ENCODE results near the gene TDRD7. TPM values are rescaled to one million over a fixed set of nuclear protein-coding genes. Genes with fewer than 3 reads are reported as not detected.

TDRD7 gene
- polyA plus RNA-seq, 1 donor from 2014 or later, result 9.7 TPM

- Histone ChIP-seq H3F3A (ENCODE audit: insufficient read depth, low read length, poor library complexity, severe bottlenecking) (no peaks in the 10 kb centered on the region), H3K79me2 (replicated peaks; ENCODE audit: insufficient read depth, low read length) (no peaks in the 10 kb centered on the region), H4K20me1 (ENCODE audit: insufficient read depth) (no peaks in the 10 kb centered on the region), H3K9me3 (ENCODE audit: low read length) (no peaks in the 10 kb centered on the region), H3K36me3 (ENCODE audit: insufficient read depth, low read length) (no peaks in the 10 kb centered on the region), H3K9ac (ENCODE audit: low read length) (peak within 1 kb of the TSS; percentile 50), H3K4me3 (ENCODE audit: low read length) (peak within 1 kb of the TSS; percentile 64), H3K27me3 (ENCODE audit: insufficient read depth, low read depth, low read length) (peaks cover 59% of the 10 kb centered on the region), H3K27ac (ENCODE audit: low read length) (no peak within 1 kb of the TSS), H3K9me2 (ENCODE audit: insufficient read depth, low read length) (no peaks in the 10 kb centered on the region), H3K4me2 (ENCODE audit: low read length) (no peak within 1 kb of the TSS), H2AFZ (ENCODE audit: low read depth, low read length) (no peak within 1 kb of the TSS)
- TF ChIP-seq POLR2AphosphoS5 (IDR thresholded peaks at IDR 0.05) (peak; percentile 88), TAF1 (IDR thresholded peaks at IDR 0.05; ENCODE audit: low read depth) (no peak)
Observed at GRCh38 chr9:97501177-97501971, 89.5 kb downstream of the TDRD7 start, which contains the start of gene TMOD1. TMOD1 (plus strand) TSS chr9:97501666; CDS start chr9:97524189, 22,523 bp downstream.

DNA sequence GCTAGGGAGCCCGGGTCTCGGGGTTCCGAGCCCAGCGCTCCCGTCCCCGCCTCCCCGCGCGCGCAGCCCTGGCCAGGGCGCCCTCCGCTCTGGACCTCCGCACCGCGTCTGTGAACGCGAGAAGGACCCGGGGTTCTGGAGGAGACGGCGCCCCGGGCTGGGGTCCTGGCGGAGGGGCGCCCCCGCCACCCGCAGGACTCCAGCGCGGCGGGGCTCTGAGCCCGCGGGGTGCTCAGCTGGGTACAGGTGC, 90.0 kb downstream of the TDRD7 start:
- H3K9me2 ChIP-seq (ENCODE audit: insufficient read depth, low read length), result no peaks in the 10 kb centered on the region
- no peaks in the 10 kb centered on the region for H3F3A ChIP-seq (ENCODE audit: insufficient read depth, low read length, poor library complexity, severe bottlenecking)
- H3K4me2 ChIP-seq (ENCODE audit: low read length), result no peak overlapping the region
- H3K9ac ChIP-seq (ENCODE audit: low read length), result peak overlapping the region; percentile 50
- no peaks in the 10 kb centered on the region for H3K79me2 ChIP-seq (replicated peaks; ENCODE audit: insufficient read depth, low read length)
- H3K4me3 ChIP-seq (ENCODE audit: low read length), result peak overlapping the region; percentile 64
- TF ChIP-seq, protein P1, sequence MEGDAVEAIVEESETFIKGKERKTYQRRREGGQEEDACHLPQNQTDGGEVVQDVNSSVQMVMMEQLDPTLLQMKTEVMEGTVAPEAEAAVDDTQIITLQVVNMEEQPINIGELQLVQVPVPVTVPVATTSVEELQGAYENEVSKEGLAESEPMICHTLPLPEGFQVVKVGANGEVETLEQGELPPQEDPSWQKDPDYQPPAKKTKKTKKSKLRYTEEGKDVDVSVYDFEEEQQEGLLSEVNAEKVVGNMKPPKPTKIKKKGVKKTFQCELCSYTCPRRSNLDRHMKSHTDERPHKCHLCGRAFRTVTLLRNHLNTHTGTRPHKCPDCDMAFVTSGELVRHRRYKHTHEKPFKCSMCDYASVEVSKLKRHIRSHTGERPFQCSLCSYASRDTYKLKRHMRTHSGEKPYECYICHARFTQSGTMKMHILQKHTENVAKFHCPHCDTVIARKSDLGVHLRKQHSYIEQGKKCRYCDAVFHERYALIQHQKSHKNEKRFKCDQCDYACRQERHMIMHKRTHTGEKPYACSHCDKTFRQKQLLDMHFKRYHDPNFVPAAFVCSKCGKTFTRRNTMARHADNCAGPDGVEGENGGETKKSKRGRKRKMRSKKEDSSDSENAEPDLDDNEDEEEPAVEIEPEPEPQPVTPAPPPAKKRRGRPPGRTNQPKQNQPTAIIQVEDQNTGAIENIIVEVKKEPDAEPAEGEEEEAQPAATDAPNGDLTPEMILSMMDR (IDR thresholded peaks at IDR 0.05; ENCODE audit: poor library complexity, severe bottlenecking), result no peak
- TF ChIP-seq EZH2 (IDR thresholded peaks at IDR 0.05; ENCODE audit: borderline replicate concordance, insufficient read depth, low read length, poor library complexity, severe bottlenecking), result peak; percentile 24
- H4K20me1 ChIP-seq (ENCODE audit: insufficient read depth), result no peaks in the 10 kb centered on the region
- no peak overlapping the region for H3K27ac ChIP-seq (ENCODE audit: low read length)
- no peaks in the 10 kb centered on the region for H3K9me3 ChIP-seq (ENCODE audit: low read length)
- no peaks in the 10 kb centered on the region for H3K36me3 ChIP-seq (ENCODE audit: insufficient read depth, low read length)
- no peak overlapping the region for H2AFZ ChIP-seq (ENCODE audit: low read depth, low read length)
- peaks cover 59% of the 10 kb centered on the region for H3K27me3 ChIP-seq (ENCODE audit: insufficient read depth, low read depth, low read length)

DNA sequence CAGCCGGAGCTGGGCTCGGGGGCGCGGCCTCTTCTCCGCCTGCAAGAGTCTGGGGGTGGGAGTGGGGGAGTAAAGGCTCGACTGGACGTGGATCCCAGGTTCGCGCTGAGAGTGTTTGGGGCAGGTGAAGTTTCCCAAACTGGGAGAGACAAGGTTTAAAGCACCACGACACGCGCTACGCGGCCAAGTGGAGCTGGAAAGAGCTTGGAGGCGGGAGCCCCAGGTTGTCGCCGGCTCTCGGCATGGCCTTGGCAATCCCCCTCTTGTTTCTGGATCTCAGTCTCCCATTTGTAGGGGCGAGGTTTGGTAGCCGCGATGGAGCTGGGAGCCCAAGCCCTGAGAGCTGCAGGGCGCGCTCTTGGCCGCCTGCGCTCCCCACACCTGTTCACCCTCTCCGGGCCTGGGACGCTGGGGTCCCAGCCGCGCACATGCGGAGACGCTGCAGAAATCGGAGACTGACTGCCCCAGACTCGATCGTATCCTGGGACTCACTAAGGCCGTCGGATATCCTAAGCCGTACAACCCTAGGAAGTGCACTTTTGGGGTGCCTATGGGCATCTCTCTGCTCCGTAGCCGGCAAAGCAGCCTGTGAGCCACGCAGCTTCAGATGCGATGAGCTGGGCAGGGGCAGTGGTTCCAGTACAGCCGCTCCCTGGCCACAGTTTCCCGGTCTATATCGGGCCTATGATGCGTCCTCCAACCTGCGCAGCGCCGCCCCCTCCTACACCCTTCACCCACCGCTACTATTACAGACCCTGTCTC, 90.5 kb downstream of the TDRD7 start:
- no peaks in the 10 kb centered on the region for H3K79me2 ChIP-seq (replicated peaks; ENCODE audit: insufficient read depth, low read length)

More for the DNA sequence above, 90.5 kb downstream of the TDRD7 start:
- Histone ChIP-seq H3K4me2 (ENCODE audit: low read length) (no peak overlapping the region), H3K27me3 (ENCODE audit: insufficient read depth, low read depth, low read length) (peaks cover 59% of the 10 kb centered on the region), H3K27ac (ENCODE audit: low read length) (no peak overlapping the region), H3K36me3 (ENCODE audit: insufficient read depth, low read length) (no peaks in the 10 kb centered on the region), H2AFZ (ENCODE audit: low read depth, low read length) (no peak overlapping the region), H3F3A (ENCODE audit: insufficient read depth, low read length, poor library complexity, severe bottlenecking) (no peaks in the 10 kb centered on the region), H4K20me1 (ENCODE audit: insufficient read depth) (no peaks in the 10 kb centered on the region), H3K9ac (ENCODE audit: low read length) (no peak overlapping the region), H3K4me3 (ENCODE audit: low read length) (peak overlapping the region; percentile 64), H3K9me3 (ENCODE audit: low read length) (no peaks in the 10 kb centered on the region), H3K9me2 (ENCODE audit: insufficient read depth, low read length) (no peaks in the 10 kb centered on the region)
- TF ChIP-seq SMC3 (conservative IDR thresholded peaks at IDR 0.05; ENCODE audit: poor library complexity) (no peak), MXI1 (conservative IDR thresholded peaks at IDR 0.05; ENCODE audit: poor library complexity, severe bottlenecking) (no peak), POLR2AphosphoS5 (IDR thresholded peaks at IDR 0.05) (no peak), RAD21 (conservative IDR thresholded peaks at IDR 0.05) (no peak), TAF1 (IDR thresholded peaks at IDR 0.05; ENCODE audit: low read depth) (no peak), EP300 (conservative IDR thresholded peaks at IDR 0.05; ENCODE audit: poor library complexity, severe bottlenecking) (no peak), EZH2 (IDR thresholded peaks at IDR 0.05; ENCODE audit: borderline replicate concordance, insufficient read depth, low read length, poor library complexity, severe bottlenecking) (no peak), REST (IDR thresholded peaks at IDR 0.05; ENCODE audit: borderline replicate concordance) (no peak)
- TF ChIP-seq, protein P1 (IDR thresholded peaks at IDR 0.05; ENCODE audit: poor library complexity, severe bottlenecking), result no peak
